OCI-LY1 (cell line): ENCODE measurements around the gene NECAB2.

Experiments used
- CTCF ChIP-seq: fragments of 200-600 bp; sonication (generic), shearing (Covaris generic); IDR thresholded peaks from 2 replicates; pipeline ENCODE4 v1.5.1; 2017; ENCODE audit warnings: mild to moderate bottlenecking, antibody characterized with exemption, low read length, moderate library complexity, mixed read lengths
- EZH2 ChIP-seq: fragments of 200-600 bp; sonication (generic), shearing (Covaris generic); IDR thresholded peaks from 2 replicates; pipeline ENCODE4 v1.8.0; 2017; ENCODE audit warnings: borderline replicate concordance, mixed run types, mild to moderate bottlenecking, antibody characterized with exemption, low read length, moderate library complexity, mixed read lengths

GRCh38 chr16:83970430-83970815 lies 2.4 kb downstream of the NECAB2 start:
- no peak for TF ChIP-seq CTCF
- TF ChIP-seq EZH2 = no peak
